Measurements from ENCODE around the gene TMIGD3. TPM values are rescaled to one million over a fixed set of nuclear protein-coding genes. Genes with fewer than 3 reads are reported as not detected.

The TMIGD3 gene
- total RNA-seq, 1 donor from 2014 or later = not detected

DNA sequence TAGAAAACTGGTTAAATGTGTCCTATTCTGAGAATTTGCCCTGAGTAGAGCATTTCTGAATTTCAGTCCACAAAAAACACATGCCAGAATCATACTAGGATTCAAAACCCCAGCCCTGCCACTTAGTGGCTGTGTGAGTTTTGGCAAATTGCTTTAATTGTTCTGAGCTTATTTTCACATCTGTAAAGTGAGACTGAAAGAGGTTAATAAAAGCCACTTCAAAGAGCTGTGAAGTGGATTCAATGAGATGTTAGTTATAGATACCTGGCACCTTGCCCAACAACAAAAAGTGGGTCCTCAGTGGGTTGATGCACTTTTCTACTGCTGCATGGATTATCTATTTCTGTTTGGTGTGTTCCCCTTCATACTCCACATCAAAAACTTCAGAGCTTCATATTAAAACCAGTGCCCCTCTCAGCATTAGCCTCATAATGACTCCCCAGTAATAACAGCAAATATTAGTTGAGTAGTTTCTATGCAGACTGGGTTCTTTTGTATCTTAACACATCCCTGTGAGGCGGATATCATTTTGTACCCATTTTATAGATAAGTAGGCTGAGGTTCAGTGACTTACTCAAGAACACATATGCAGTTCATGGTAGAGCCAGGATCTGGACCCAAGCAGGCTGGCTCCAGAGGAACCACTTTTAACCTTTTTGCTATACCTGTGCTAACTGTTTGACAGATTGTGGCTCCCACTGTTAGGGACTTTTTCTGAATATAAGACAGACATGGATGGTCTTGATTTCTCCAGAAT lies 14.2 kb upstream of the TMIGD3 start:
- no peaks in the 10 kb centered on the region for H3K36me3 ChIP-seq (ENCODE audit: control insufficient read depth, insufficient read depth, low read length)
- TF ChIP-seq CTCF (IDR thresholded peaks at IDR 0.05; ENCODE audit: insufficient read depth, low read length, severe bottlenecking) = no peak
- FAIRE-seq (no peak), DNase-seq (ENCODE audit: low read depth) (no peak)
- peaks cover 3% of the 10 kb centered on the region for H3K27me3 ChIP-seq (ENCODE audit: control insufficient read depth, insufficient read depth, low read length)
- H3K4me3 ChIP-seq (ENCODE audit: low read depth, low read length) = no peak overlapping the region

DNA sequence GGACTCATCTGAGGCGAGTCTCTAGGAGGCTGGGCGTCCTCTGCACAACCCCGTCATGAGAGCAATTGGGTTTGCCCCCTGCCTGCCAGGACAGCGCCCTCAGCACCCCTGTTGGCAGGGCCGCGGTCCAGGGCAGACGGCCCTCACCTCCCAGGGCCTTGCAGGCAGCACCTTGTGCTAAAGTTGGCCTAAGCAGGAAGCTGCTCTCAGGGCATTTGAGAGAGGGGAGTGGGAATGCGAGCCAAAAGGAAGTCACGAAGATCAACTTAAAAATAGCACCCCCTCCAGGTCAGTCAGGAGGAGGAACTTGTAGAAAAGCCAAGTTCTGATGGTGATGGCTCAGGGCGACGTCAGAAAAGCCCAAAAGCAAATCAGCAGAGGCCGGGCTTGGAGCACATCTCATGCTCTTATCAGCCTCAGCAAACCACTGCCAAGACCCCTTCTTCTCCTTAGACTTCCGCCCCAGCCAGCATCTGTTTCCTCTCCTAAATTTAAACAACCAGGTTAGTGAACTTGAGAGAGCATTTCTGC lies 12.6 kb upstream of the TMIGD3 start:
- H3K4me3 ChIP-seq (ENCODE audit: low read depth, low read length) = peak overlapping the region; percentile 7
- no peaks in the 10 kb centered on the region for H3K36me3 ChIP-seq (ENCODE audit: control insufficient read depth, insufficient read depth, low read length)
- TF ChIP-seq CTCF (IDR thresholded peaks at IDR 0.05; ENCODE audit: insufficient read depth, low read length, severe bottlenecking) = peak; percentile 45
- FAIRE-seq (no peak), DNase-seq (ENCODE audit: low read depth) (peak; percentile 52)
- peaks cover 3% of the 10 kb centered on the region for H3K27me3 ChIP-seq (ENCODE audit: control insufficient read depth, insufficient read depth, low read length)

- DNase-seq (ENCODE audit: low read depth) = peak; percentile 31
- no peak for FAIRE-seq
Measured at GRCh38 chr1:111515291-111516004, 12.0 kb upstream of the TMIGD3 start.

GRCh38 chr1:111513410-111514020 lies 10.1 kb upstream of the TMIGD3 start:
- no peak for DNase-seq (ENCODE audit: low read depth)
- no peak for FAIRE-seq
- Histone ChIP-seq H3K4me3 (ENCODE audit: low read depth, low read length) (no peak overlapping the region), H3K27me3 (ENCODE audit: control insufficient read depth, insufficient read depth, low read length) (peaks cover 3% of the 10 kb centered on the region), H3K36me3 (ENCODE audit: control insufficient read depth, insufficient read depth, low read length) (no peaks in the 10 kb centered on the region)
- TF ChIP-seq CTCF (IDR thresholded peaks at IDR 0.05; ENCODE audit: insufficient read depth, low read length, severe bottlenecking) = no peak

More at GRCh38 chr1:111515291-111516004, 12.0 kb upstream of the TMIGD3 start:
- Histone ChIP-seq H3K36me3 (ENCODE audit: control insufficient read depth, insufficient read depth, low read length) (no peaks in the 10 kb centered on the region), H3K27me3 (ENCODE audit: control insufficient read depth, insufficient read depth, low read length) (peaks cover 3% of the 10 kb centered on the region), H3K4me3 (ENCODE audit: low read depth, low read length) (peak overlapping the region; percentile 7)
- TF ChIP-seq CTCF (IDR thresholded peaks at IDR 0.05; ENCODE audit: insufficient read depth, low read length, severe bottlenecking) = no peak

DNA sequence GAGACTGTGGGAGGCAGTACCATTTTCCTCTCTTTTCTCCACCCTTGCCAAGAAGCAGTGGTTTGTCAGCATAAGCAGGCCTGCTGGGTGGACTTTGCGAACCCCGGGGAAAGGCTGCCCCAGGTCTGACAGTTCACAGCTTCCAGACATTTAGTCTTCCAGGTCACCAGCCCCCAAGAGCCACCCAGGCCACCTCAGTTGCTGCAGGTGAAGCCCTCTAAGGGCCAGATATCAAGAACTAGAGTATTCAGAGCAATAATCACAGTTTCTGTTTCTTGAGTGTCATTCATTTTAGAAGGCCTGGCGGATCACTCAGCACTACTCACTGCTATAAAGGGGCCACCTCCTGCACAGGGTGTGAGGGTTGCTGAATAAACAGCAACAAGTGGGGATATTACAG lies 9.5 kb upstream of the TMIGD3 start:
- no peak for DNase-seq (ENCODE audit: low read depth)
- Histone ChIP-seq H3K27me3 (ENCODE audit: control insufficient read depth, insufficient read depth, low read length) (peaks cover 3% of the 10 kb centered on the region), H3K36me3 (ENCODE audit: control insufficient read depth, insufficient read depth, low read length) (no peaks in the 10 kb centered on the region), H3K4me3 (ENCODE audit: low read depth, low read length) (no peak overlapping the region)
- no peak for TF ChIP-seq CTCF (IDR thresholded peaks at IDR 0.05; ENCODE audit: insufficient read depth, low read length, severe bottlenecking)
- no peak for FAIRE-seq
